Testis (tissue), 3 donors: Measurements from ENCODE around the gene CGAS. TPM values are rescaled to one million over a fixed set of nuclear protein-coding genes. Genes with fewer than 3 reads are reported as not detected.

Source experiments
- DNase-seq: peaks from one replicate; pipeline ENCODE4 v3.0.0-alpha.2; 2019
- H3K27ac ChIP-seq, 2 donors: fragments of 200-600 bp; sonication (generic); one replicate each; pipeline ENCODE4 v1.5.1; 2019
- H3K27me3 ChIP-seq: fragments of 200-600 bp; sonication (generic); one replicate; pipeline ENCODE4 v1.5.1; 2019
- H3K36me3 ChIP-seq: fragments of 200-600 bp; sonication (generic); one replicate; pipeline ENCODE4 v1.5.1; 2017; ENCODE audit warnings: low read depth; ENCODE audit errors: missing control alignments
- H3K4me1 ChIP-seq: fragments of 200-600 bp; sonication (generic); one replicate; pipeline ENCODE4 v1.5.1; 2019
- H3K4me3 ChIP-seq, 2 donors: fragments of 200-600 bp; sonication (generic); one replicate each; pipeline ENCODE4 v1.5.1; 2017 to 2019
- H3K9me3 ChIP-seq: fragments of 200-600 bp; sonication (generic); one replicate; pipeline ENCODE4 v1.5.1; 2017
- CTCF ChIP-seq, 3 experiments: fragments of 450-650 bp in 2 of 3; fragments of 200-600 bp in 1 of 3; sonication (generic) in 1 of 3; IDR thresholded peaks; one replicate each; pipeline ENCODE4 v1.5.1; 2016 to 2019; ENCODE audit warnings: antibody characterized with exemption in 3 of 3, mild to moderate bottlenecking in 2 of 3, moderate library complexity in 1 of 3
- POLR2A ChIP-seq: fragments of 450-650 bp; IDR thresholded peaks from one replicate; pipeline ENCODE4 v1.6.1; 2017; ENCODE audit warnings: antibody characterized with exemption, mild to moderate bottlenecking, moderate library complexity
- WGBS, 2 donors: methylation state at CpG; one replicate each; pipeline ENCODE4 v1.1.5; 2018; 5-methylcytosine and 5-hydroxymethylcytosine counted together
- intact Hi-C: fragments of 100-400 bp; cut with DNase I; formaldehyde crosslinking; loops from one replicate; pipeline ENCODE4 v1.15.1; 2023; ENCODE audit warnings: low total_unique reads
- polyA plus RNA-seq: library from polyadenylated mRNA; stranded (reverse); fragments of 350-450 nt; fragmentation: Illumina TruSeq; extraction: RNeasy Lipid Tissue Mini Kit (QIAGEN cat#74804); gene quantifications from one replicate; pipeline ENCODE4 v1.2.3, GENCODE V29; 2014; ENCODE audit warnings: low read depth, low replicate concordance; ENCODE audit not compliant: insufficient read depth
- total RNA-seq, 2 donors: library from RNA; depleted of rRNA; stranded (reverse); fragments of >200 nt; gene quantifications; one replicate each; pipeline ENCODE4 v1.2.3, GENCODE V29; 2016

CGAS gene
- total and polyA plus RNA-seq, 3 donors from 2014 or later, result 0.58 to 2.4 (median 1.9) TPM

- Histone ChIP-seq H3K27me3 (no peaks in the 10 kb centered on the region), H3K9me3 (no peaks in the 10 kb centered on the region), H3K36me3 (no peaks in the 10 kb centered on the region), H3K4me3 (no peak overlapping the region), H3K4me1 (no peaks in the 10 kb centered on the region), H3K27ac (no peak overlapping the region)
- intact Hi-C loops, result no loop called here
- 85 to 86% methylated on average over 11 of the region's 11 CpGs for WGBS, 2 donors
- TF ChIP-seq CTCF (IDR thresholded peaks at IDR 0.05) (no peak), POLR2A (no peak)
- no peak for DNase-seq
Measured at GRCh38 chr6:73418081-73418741, 33.9 kb downstream of the CGAS start.

- TF ChIP-seq POLR2A (no peak), CTCF (IDR thresholded peaks at IDR 0.05) (no peak)
- no peaks in the 10 kb centered on the region for H3K9me3 ChIP-seq
- H3K27ac ChIP-seq, result no peak overlapping the region
- H3K4me1 ChIP-seq, result no peaks in the 10 kb centered on the region
- no peak for DNase-seq
- WGBS, 2 donors, result 81 to 84% methylated on average over 3 of the region's 3 CpGs
- intact Hi-C loops, result no loop called here
- H3K36me3 ChIP-seq, result no peaks in the 10 kb centered on the region
- H3K4me3 ChIP-seq, result no peak overlapping the region
- no peaks in the 10 kb centered on the region for H3K27me3 ChIP-seq
Measured at GRCh38 chr6:73413102-73413501, 39.0 kb downstream of the CGAS start.

GRCh38 chr6:73409395-73409794, 42.7 kb downstream of the CGAS start:
- 85 to 92% methylated on average over 1 of the region's 1 CpG for WGBS, 2 donors
- Histone ChIP-seq H3K27ac (no peak overlapping the region), H3K27me3 (no peaks in the 10 kb centered on the region), H3K4me3 (no peak overlapping the region), H3K9me3 (no peaks in the 10 kb centered on the region), H3K36me3 (no peaks in the 10 kb centered on the region), H3K4me1 (no peaks in the 10 kb centered on the region)
- no peak for DNase-seq
- TF ChIP-seq CTCF (IDR thresholded peaks at IDR 0.05), result no peak
- TF ChIP-seq POLR2A, result no peak
- intact Hi-C loops, result no loop called here

- Histone ChIP-seq H3K4me1 (no peaks in the 10 kb centered on the region), H3K27ac (no peak overlapping the region), H3K36me3 (no peaks in the 10 kb centered on the region), H3K9me3 (no peaks in the 10 kb centered on the region), H3K4me3 (no peak overlapping the region), H3K27me3 (no peaks in the 10 kb centered on the region)
- intact Hi-C loops, result no loop called here
- no peak for DNase-seq
- TF ChIP-seq POLR2A (no peak), CTCF (IDR thresholded peaks at IDR 0.05) (no peak)
Measured at GRCh38 chr6:73400656-73401055, 51.4 kb downstream of the CGAS start.

- Histone ChIP-seq H3K27me3 (no peaks in the 10 kb centered on the region), H3K4me1 (no peaks in the 10 kb centered on the region), H3K4me3 (no peak overlapping the region), H3K36me3 (no peaks in the 10 kb centered on the region), H3K27ac (no peak overlapping the region), H3K9me3 (no peaks in the 10 kb centered on the region)
- intact Hi-C loops, result no loop called here
- DNase-seq, result no peak
- WGBS, 2 donors, result 64 to 83% methylated on average over 10 of the region's 10 CpGs
- TF ChIP-seq CTCF (IDR thresholded peaks at IDR 0.05) (no peak), POLR2A (no peak)
Measured at GRCh38 chr6:73395875-73396274, 56.2 kb downstream of the CGAS start.
